T-helper 2 cell treated with Interferon-gamma antibody and Interleukin-4, amounts not matched to agents 5 μg/mL and 100 μg/mL, for 36 hours (primary cell): ENCODE results near the gene GDA.

Experiments used
- DNase-seq: peaks from one replicate; pipeline ENCODE4 v3.0.0; 2021; ENCODE audit warnings: low spot score
- H3K27ac Mint-ChIP-seq: one replicate; pipeline ENCODE4 v1.8.0; 2021; ENCODE audit warnings: mild to moderate bottlenecking, mixed read lengths
- H3K27me3 Mint-ChIP-seq: one replicate; pipeline ENCODE4 v1.8.0; 2021; ENCODE audit warnings: low read depth, mixed read lengths
- H3K36me3 Mint-ChIP-seq: one replicate; pipeline ENCODE4 v1.8.0; 2021; ENCODE audit warnings: low read depth, mixed read lengths
- H3K4me1 Mint-ChIP-seq: one replicate; pipeline ENCODE4 v1.8.0; 2021; ENCODE audit warnings: low read depth, mixed read lengths
- H3K4me3 Mint-ChIP-seq: one replicate; pipeline ENCODE4 v1.8.0; 2022; ENCODE audit warnings: mild to moderate bottlenecking, moderate library complexity, mixed read lengths
- H3K9me3 Mint-ChIP-seq: one replicate; pipeline ENCODE4 v1.8.0; 2021; ENCODE audit warnings: mixed read lengths

Gene GDA

GRCh38 chr9:72207278-72207677 lies 58.0 kb downstream of the GDA start:
- Mint-ChIP-seq H3K4me1 (no peaks in the 10 kb centered on the region), H3K36me3 (no peaks in the 10 kb centered on the region), H3K9me3 (no peaks in the 10 kb centered on the region), H3K27me3 (peaks cover 3% of the 10 kb centered on the region), H3K27ac (no peak overlapping the region), H3K4me3 (no peak overlapping the region)
- no peak for DNase-seq

DNA sequence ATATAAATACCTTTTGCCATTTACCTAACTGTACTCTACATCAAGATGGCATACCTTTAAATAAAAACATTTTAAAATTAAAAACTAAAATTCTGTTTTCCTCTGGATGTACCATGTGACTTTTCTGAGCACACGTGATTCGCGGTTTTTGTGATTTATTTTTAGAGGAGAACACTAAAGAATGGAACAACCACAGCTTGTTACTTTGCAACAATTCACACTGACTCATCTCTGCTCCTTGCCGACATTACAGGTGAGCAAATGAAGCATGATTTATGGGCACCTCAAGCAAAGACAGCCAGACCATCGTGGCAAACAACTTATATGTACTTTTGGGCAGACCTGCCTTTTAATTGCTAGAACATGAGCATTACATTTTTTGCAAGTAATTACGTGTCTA lies 61.3 kb downstream of the GDA start:
- no peak for DNase-seq
- peaks cover 3% of the 10 kb centered on the region for H3K27me3 Mint-ChIP-seq
- H3K9me3 Mint-ChIP-seq: no peaks in the 10 kb centered on the region
- no peaks in the 10 kb centered on the region for H3K4me1 Mint-ChIP-seq
- H3K4me3 Mint-ChIP-seq: no peak overlapping the region
- H3K27ac Mint-ChIP-seq: no peak overlapping the region
- no peaks in the 10 kb centered on the region for H3K36me3 Mint-ChIP-seq

GRCh38 chr9:72211047-72211446 lies 61.8 kb downstream of the GDA start:
- no peak for DNase-seq
- no peak overlapping the region for H3K4me3 Mint-ChIP-seq
- H3K4me1 Mint-ChIP-seq: no peaks in the 10 kb centered on the region
- no peak overlapping the region for H3K27ac Mint-ChIP-seq
- peaks cover 3% of the 10 kb centered on the region for H3K27me3 Mint-ChIP-seq
- no peaks in the 10 kb centered on the region for H3K9me3 Mint-ChIP-seq
- no peaks in the 10 kb centered on the region for H3K36me3 Mint-ChIP-seq

DNA sequence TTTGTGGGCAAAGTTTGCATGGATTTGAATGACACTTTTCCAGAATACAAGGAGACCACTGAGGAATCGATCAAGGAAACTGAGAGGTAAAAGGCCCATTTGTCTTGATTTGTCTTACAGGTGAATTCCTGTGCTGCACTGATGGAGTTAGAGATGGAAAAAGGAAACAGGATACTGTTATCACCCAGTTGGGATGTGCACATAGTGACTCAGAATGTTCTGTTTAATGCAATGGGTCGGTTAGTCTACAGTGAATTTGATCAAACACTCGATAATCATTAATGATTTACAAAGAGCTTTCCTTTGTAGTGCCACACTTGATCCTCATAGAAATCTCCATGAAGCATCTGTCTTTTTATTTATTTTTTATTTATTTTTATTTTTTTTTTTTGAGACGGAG lies 64.7 kb downstream of the GDA start:
- Mint-ChIP-seq H3K4me1 (no peaks in the 10 kb centered on the region), H3K27ac (no peak overlapping the region), H3K9me3 (no peaks in the 10 kb centered on the region), H3K4me3 (no peak overlapping the region), H3K36me3 (no peaks in the 10 kb centered on the region), H3K27me3 (no peaks in the 10 kb centered on the region)
- DNase-seq: no peak

GRCh38 chr9:72217306-72217842 lies 68.1 kb downstream of the GDA start:
- no peaks in the 10 kb centered on the region for H3K9me3 Mint-ChIP-seq
- H3K27ac Mint-ChIP-seq: no peak overlapping the region
- no peaks in the 10 kb centered on the region for H3K4me1 Mint-ChIP-seq
- no peak for DNase-seq
- no peaks in the 10 kb centered on the region for H3K36me3 Mint-ChIP-seq
- no peak overlapping the region for H3K4me3 Mint-ChIP-seq
- no peaks in the 10 kb centered on the region for H3K27me3 Mint-ChIP-seq

DNA sequence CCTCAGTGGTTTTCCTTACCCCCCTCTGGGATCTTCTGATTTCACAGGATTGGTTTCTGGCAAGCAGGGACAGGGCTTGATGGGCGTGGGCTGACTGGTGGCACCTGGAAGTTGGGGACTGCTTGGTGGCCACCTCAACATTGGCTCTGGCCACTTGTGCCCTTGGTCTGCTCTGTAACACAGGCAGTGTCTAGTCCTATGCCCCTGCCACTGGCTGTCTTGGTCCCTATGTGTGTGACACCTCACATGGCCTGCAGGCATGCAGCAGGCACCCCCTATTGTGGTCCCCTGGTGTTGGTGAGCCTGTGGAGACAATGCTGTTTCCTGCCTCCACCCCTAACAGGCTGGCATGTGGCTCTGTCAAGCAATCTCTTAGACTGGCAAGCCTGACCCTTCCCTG lies 71.3 kb downstream of the GDA start:
- H3K36me3 Mint-ChIP-seq: no peaks in the 10 kb centered on the region

DNA sequence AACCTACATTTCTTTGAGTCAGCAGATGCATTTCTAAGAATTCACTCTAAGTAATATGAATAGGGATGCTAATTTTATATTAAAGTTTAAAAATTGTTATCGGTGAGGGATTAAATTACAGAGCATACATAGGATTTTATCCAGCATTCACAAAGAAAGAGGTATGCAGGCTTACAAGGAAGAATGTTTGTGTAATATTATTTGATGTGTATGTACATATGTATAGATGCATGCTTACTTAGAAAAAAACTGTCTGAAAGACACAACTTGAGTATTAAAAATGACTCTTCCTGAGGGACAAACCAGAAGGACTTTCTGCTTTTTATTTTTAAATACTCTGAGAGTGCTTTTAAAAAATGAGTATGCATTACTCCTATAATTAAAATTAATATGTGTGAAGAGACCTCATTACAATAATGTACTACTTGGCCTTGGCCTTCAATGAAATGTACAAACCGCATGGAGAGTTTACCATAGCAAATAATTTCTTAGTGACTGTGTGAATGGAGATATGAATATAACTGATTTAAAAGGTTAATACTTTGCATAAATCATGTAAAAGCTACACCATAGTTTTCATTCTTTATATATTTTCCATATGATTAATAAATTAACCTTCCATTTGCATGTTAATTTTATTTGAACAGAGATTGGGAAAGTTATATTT lies 77.0 kb downstream of the GDA start:
- Mint-ChIP-seq H3K36me3 (no peaks in the 10 kb centered on the region), H3K9me3 (no peaks in the 10 kb centered on the region), H3K4me3 (no peak overlapping the region), H3K27ac (no peak overlapping the region), H3K4me1 (no peaks in the 10 kb centered on the region), H3K27me3 (no peaks in the 10 kb centered on the region)
- no peak for DNase-seq

More for the DNA sequence above, 71.3 kb downstream of the GDA start:
- no peak overlapping the region for H3K4me3 Mint-ChIP-seq
- no peak for DNase-seq
- H3K27ac Mint-ChIP-seq: no peak overlapping the region
- H3K9me3 Mint-ChIP-seq: no peaks in the 10 kb centered on the region
- H3K27me3 Mint-ChIP-seq: no peaks in the 10 kb centered on the region
- H3K4me1 Mint-ChIP-seq: no peaks in the 10 kb centered on the region

GRCh38 chr9:72228282-72228681 lies 79.0 kb downstream of the GDA start:
- no peaks in the 10 kb centered on the region for H3K9me3 Mint-ChIP-seq
- no peak overlapping the region for H3K4me3 Mint-ChIP-seq
- no peak overlapping the region for H3K27ac Mint-ChIP-seq
- no peaks in the 10 kb centered on the region for H3K4me1 Mint-ChIP-seq
- no peaks in the 10 kb centered on the region for H3K27me3 Mint-ChIP-seq
- DNase-seq: no peak
- no peaks in the 10 kb centered on the region for H3K36me3 Mint-ChIP-seq

DNA sequence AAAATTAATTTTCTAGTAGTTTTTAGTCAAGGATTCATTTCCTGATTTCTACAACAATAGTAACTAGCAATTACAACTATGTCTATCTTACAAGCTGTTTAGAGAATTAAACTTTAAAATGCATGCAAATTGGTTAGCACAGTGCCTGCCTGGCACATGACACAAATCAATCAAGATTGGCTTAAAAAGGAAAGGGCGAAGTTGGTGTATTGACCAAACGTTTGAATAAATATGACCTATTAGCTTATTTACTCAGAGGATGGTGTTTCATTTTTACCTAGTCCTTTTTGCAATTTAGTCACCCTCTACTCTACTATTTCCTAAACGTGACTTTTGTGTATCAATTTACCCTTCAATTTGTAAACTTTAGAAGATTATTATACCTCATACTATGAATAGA lies 83.5 kb downstream of the GDA start:
- no peaks in the 10 kb centered on the region for H3K36me3 Mint-ChIP-seq
- H3K4me3 Mint-ChIP-seq: no peak overlapping the region
- no peaks in the 10 kb centered on the region for H3K9me3 Mint-ChIP-seq
- H3K4me1 Mint-ChIP-seq: no peaks in the 10 kb centered on the region
- no peaks in the 10 kb centered on the region for H3K27me3 Mint-ChIP-seq
- no peak for DNase-seq
- no peak overlapping the region for H3K27ac Mint-ChIP-seq

GRCh38 chr9:72247549-72247948 lies 98.3 kb downstream of the GDA start:
- Mint-ChIP-seq H3K4me3 (no peak overlapping the region), H3K36me3 (no peaks in the 10 kb centered on the region)

DNA sequence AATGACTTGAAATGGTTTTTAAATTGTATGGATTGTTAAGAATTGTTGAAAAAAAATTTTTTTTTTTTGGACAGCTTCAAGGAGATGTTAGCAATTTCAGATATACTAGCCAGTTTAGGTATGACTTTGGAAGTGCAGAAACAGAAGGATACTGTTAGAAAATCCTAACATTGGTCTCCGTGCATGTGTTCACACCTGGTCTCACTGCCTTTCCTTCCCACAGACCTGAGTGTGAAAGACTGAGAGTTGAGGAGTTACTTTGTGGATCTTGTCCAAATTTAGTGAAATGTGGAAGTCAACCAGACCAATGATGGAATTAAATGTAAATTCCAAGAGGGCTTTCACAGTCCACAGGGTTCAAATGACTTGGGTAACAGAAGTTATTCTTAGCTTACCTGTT lies 102.3 kb downstream of the GDA start:
- no peak for DNase-seq
- no peak overlapping the region for H3K27ac Mint-ChIP-seq
- peaks cover 3% of the 10 kb centered on the region for H3K27me3 Mint-ChIP-seq
- H3K4me1 Mint-ChIP-seq: no peaks in the 10 kb centered on the region
- H3K9me3 Mint-ChIP-seq: no peaks in the 10 kb centered on the region
- H3K36me3 Mint-ChIP-seq: no peaks in the 10 kb centered on the region
- no peak overlapping the region for H3K4me3 Mint-ChIP-seq

More at GRCh38 chr9:72247549-72247948, 98.3 kb downstream of the GDA start:
- Mint-ChIP-seq H3K27ac (no peak overlapping the region), H3K27me3 (no peaks in the 10 kb centered on the region), H3K9me3 (no peaks in the 10 kb centered on the region), H3K4me1 (no peaks in the 10 kb centered on the region)
- no peak for DNase-seq

- no peaks in the 10 kb centered on the region for H3K36me3 Mint-ChIP-seq
- no peak for DNase-seq
- H3K27ac Mint-ChIP-seq: no peak overlapping the region
- H3K4me1 Mint-ChIP-seq: no peaks in the 10 kb centered on the region
- peaks cover 3% of the 10 kb centered on the region for H3K27me3 Mint-ChIP-seq
- H3K9me3 Mint-ChIP-seq: no peaks in the 10 kb centered on the region
- no peak overlapping the region for H3K4me3 Mint-ChIP-seq
Observed at GRCh38 chr9:72254901-72255545, 105.8 kb downstream of the GDA start.

DNA sequence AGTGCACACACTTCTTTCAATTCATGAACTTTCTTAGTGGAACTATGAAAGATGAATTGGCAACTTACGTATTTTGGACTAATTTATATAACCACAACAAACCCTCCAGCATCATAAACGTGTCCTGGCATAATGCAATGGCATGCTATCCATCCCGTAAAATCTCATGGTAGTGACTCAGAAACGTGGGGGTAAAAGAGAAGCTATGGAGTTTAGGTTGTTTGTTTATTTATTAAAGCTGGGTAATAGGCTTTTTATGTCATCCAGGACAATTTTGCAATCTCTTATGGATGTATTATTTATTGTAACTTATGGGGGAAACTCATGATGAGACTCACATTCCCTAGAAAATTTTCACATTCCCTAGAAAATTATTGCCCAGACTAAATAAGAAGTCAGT lies 106.3 kb downstream of the GDA start:
- Mint-ChIP-seq H3K4me1 (no peaks in the 10 kb centered on the region), H3K4me3 (no peak overlapping the region), H3K27me3 (peaks cover 3% of the 10 kb centered on the region), H3K9me3 (no peaks in the 10 kb centered on the region), H3K27ac (no peak overlapping the region), H3K36me3 (no peaks in the 10 kb centered on the region)
- DNase-seq: no peak

DNA sequence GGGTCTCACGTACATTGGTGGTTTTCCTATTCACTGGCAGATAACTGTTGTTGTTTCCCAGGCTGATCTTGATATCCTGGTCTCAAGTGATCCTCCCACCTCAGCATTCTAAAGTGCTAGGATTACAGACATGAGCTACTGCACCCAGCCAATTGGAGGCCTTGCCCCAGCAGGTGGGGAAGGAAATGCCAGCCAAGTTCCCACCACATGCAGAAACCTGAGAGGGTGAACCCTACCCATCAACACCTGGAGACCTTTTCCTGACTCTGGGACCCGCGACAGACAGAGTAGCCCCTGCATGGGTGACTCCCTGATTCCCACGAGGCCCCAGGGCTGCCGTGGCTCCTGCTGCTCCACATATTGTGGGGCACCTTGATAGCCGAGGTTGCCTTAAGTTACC lies 107.7 kb downstream of the GDA start:
- Mint-ChIP-seq H3K27me3 (peaks cover 3% of the 10 kb centered on the region), H3K36me3 (no peaks in the 10 kb centered on the region), H3K9me3 (no peaks in the 10 kb centered on the region), H3K27ac (no peak overlapping the region), H3K4me1 (no peaks in the 10 kb centered on the region), H3K4me3 (no peak overlapping the region)
- no peak for DNase-seq

- Mint-ChIP-seq H3K36me3 (no peaks in the 10 kb centered on the region), H3K27me3 (peaks cover 3% of the 10 kb centered on the region), H3K27ac (no peak overlapping the region), H3K4me1 (no peaks in the 10 kb centered on the region), H3K9me3 (no peaks in the 10 kb centered on the region), H3K4me3 (no peak overlapping the region)
- DNase-seq: no peak
Observed at GRCh38 chr9:72257814-72258213, 108.6 kb downstream of the GDA start.
